GM12875 (cell line): Measurements from ENCODE around the gene FAM187B.

Source experiments
- H3K4me3 ChIP-seq: one replicate; pipeline ENCODE4 v1.5.1; 2011; ENCODE audit warnings: low read depth, low read length, control low read depth
- TF ChIP-seq, protein P1 (sequence below): IDR thresholded peaks from 2 replicates; pipeline ENCODE4 v1.5.1; 2011; ENCODE audit warnings: low read depth, mild to moderate bottlenecking, control low read depth, inconsistent platforms, low read length, moderate library complexity, borderline replicate concordance; ENCODE audit not compliant: insufficient read depth

The FAM187B gene

DNA sequence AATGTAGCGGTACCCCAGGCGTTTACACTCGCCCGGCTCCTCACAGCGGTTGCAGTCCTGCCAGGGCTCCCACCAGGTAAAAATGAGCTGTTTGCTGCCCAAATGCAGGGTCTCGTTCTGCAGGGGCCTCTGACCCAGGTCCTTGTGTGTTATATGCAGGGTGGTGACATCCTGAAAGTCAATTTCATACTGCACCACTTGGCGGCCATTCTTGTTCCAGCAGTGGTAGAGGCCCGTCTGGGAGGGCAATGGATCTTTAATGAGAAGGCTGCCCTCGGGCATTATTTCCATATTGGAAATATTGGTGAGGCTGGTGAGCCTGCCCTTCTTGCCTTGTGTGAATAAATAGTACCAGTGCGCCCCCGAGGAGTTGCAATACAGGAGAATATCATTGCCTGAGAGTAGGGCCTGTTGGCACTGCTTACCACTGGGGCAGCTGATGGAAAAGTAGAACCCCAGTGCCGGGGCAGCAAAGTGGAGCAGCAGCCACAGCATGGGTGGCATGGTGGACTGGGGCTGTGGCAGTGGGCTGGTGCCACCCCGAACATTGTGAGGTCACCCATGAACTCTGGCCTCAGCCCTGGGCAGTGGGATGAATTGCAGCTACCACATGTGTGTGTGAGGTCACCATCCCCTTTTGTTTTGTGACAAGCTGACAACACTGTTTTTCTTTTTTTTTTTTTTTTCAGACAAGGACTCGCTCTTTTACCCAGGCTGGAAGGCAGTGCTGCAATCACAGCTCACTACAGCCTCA is at the start of gene FAM187B:
FAM187B (minus strand) TSS at position 563 of the 754 bp plus-strand sequence; CDS start at position 504, 59 bp downstream.
- no peak within 1 kb of the TSS for H3K4me3 ChIP-seq
- TF ChIP-seq, protein P1, sequence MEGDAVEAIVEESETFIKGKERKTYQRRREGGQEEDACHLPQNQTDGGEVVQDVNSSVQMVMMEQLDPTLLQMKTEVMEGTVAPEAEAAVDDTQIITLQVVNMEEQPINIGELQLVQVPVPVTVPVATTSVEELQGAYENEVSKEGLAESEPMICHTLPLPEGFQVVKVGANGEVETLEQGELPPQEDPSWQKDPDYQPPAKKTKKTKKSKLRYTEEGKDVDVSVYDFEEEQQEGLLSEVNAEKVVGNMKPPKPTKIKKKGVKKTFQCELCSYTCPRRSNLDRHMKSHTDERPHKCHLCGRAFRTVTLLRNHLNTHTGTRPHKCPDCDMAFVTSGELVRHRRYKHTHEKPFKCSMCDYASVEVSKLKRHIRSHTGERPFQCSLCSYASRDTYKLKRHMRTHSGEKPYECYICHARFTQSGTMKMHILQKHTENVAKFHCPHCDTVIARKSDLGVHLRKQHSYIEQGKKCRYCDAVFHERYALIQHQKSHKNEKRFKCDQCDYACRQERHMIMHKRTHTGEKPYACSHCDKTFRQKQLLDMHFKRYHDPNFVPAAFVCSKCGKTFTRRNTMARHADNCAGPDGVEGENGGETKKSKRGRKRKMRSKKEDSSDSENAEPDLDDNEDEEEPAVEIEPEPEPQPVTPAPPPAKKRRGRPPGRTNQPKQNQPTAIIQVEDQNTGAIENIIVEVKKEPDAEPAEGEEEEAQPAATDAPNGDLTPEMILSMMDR, result no peak

DNA sequence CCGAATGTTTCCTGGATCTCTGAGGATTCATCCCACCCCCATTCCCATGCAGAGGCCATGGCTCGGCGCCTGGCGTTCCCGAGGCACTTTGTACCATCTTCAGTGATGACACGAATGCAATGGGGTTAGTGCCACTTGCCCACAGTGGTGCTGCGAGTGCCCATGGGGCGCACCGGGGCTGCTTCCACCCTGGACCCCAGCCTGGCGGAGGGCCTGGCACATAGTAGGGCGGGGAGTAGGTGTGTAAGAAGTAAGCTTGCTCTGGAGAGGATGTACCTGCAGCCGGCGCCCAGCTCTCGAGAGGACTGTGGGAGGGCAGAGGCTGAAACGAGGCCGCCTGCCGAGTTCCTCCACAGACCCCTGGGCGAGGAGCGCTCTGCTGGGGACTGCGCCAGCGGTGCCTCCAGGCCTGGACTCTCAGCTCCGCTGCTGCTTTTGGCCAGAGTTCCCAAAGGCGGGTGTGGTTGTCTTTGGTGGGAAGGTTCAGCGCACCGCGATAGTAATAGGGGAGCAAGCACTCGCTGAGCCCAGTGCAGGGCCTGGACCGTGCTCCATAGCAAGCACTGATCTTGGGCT is 48.3 kb upstream of the FAM187B start:
- H3K4me3 ChIP-seq, result no peak overlapping the region
- TF ChIP-seq, protein P1, result no peak

DNA sequence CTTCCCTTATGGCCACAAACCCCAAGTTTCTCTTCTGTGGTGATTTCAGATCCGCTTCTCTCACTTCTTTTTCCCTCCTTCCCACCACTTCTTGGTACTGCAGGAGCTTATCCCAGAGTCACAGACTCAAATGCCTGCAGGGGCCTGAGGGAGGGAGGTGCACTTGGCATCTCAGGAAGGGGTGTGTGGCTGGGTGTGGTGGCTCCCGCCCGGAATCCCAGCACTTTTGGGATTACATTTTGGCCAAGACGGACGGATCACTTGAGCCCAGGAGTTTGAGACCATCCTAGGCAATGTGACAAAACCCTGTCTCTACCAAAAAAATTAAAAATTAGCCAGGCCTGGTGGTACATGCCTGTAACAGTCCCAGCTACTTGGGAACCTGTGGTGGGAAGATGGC is 45.8 kb upstream of the FAM187B start:
- TF ChIP-seq, protein P1, result no peak
- no peak overlapping the region for H3K4me3 ChIP-seq

DNA sequence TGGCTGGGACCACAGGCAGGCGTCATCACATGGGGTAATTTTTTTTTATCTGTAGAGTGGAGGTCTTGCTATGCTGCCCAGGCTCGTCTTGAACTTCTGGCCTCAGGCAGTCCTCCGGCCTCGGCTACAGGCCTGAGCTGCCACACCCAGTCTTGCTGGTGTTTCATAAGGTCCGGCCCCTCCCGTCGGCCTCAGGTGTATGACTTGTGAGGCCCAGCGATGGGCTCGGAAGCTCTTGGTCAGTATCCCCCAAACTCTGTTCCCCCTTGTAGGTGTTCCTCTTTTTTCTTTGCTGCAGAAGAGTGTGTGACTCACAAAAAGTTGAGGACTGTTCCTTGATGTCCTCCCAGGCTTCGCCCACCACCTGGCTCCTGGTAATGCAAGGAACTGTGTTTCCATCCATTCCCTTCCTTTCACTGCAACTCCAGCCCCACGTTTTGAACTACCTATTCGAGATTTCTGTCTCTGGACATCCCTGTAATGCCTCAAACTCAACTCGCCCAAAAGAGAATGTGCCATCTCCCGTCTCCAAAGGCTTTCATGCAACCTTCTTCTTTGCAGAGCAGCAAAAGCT is 45.2 kb upstream of the FAM187B start:
- TF ChIP-seq, protein P1, result no peak
- H3K4me3 ChIP-seq, result no peak overlapping the region

DNA sequence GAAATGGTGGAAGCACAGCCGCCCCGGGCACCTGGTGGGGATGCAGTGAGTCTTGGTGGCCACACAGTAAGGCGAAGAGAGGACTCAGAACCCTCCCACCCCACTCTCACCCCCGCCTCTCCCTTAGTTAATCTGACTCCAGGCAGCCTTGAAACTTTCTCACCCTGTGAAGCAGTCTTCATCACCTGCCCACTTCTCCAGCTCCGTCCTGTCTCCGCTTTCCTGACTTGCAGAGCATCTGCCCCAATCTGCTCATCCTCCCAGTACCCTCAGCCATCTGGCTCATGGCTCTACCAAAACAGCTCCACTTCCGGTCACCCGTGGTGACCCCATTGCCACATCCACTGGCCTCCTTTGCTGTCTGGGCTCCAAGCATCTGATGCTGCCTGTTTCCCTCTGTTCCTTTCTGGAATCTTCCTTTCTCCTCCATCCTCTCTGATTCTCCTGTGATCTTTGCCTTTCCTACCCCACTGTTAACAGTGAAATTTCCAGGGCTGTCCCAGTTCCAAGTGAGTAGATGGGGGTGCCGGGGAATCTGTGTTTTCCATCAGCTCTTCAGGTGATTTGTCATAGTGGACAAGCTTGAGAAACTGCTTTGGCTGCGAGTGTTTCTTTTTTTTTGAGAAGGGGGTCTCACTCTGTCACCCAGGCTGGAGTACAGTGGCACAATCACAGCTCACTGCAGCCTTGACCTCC is 44.6 kb upstream of the FAM187B start:
- TF ChIP-seq, protein P1, result no peak
- H3K4me3 ChIP-seq, result no peak overlapping the region

DNA sequence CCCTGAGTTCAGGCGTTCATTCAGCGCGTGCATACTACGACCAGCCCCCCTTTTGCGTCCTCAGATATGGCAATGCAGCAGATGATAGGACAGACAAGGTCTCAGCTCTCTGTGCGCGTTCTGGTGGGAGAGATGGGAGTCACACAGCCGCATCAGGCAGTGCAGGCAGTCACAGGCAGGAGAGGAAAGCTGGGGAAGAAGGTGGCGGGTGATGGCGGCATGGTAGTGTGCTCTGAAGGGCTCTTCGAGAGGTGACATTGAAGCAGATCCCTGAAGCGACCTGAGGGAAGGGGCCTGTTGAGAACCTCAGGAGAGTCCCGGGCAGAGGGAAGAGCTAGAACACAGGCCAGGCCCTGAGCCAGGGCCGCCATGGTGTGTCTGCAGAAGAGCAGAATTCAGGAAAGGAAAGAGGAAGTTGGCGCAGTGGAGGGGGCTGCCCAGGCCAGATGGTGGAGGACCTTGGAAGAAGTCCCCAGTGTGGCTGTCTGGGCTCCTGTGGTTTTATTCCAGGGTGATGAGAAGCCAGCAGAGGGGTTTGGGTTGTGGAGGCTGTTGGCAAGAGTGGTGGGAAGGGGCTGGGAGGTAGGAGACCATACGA is 43.7 kb upstream of the FAM187B start:
- no peak overlapping the region for H3K4me3 ChIP-seq
- TF ChIP-seq, protein P1, result no peak
